ENCODE results near the gene ACP1.

ACP1 gene

GRCh38 chr2:264493-265468, at the start of gene ACP1:
TSS of gene ACP1 (plus strand) at chr2:264947. CDS start at chr2:264965, 18 bp downstream.
- DNase-seq (ENCODE audit: low spot score) = peak; percentile 94

GRCh38 chr2:216068-216467, 48.7 kb upstream of the ACP1 start:
- DNase-seq (ENCODE audit: low spot score) = no peak

GRCh38 chr2:223451-223850, 41.3 kb upstream of the ACP1 start:
- DNase-seq (ENCODE audit: low spot score) = no peak

GRCh38 chr2:223971-224760, 40.6 kb upstream of the ACP1 start:
- DNase-seq (ENCODE audit: low spot score) = no peak

- DNase-seq (ENCODE audit: low spot score) = no peak
Measured at GRCh38 chr2:228115-228514, 36.6 kb upstream of the ACP1 start.

- no peak for DNase-seq (ENCODE audit: low spot score)
Measured at GRCh38 chr2:228518-229278, 36.0 kb upstream of the ACP1 start.

- DNase-seq (ENCODE audit: low spot score) = no peak
Measured at GRCh38 chr2:231521-232185, 33.1 kb upstream of the ACP1 start.

GRCh38 chr2:233030-233429, 31.7 kb upstream of the ACP1 start:
- DNase-seq (ENCODE audit: low spot score) = no peak

- no peak for DNase-seq (ENCODE audit: low spot score)
Measured at GRCh38 chr2:234421-234820, 30.3 kb upstream of the ACP1 start.

- no peak for DNase-seq (ENCODE audit: low spot score)
Measured at GRCh38 chr2:236993-237539, 27.7 kb upstream of the ACP1 start.

- no peak for DNase-seq (ENCODE audit: low spot score)
Measured at GRCh38 chr2:237878-238277, 26.9 kb upstream of the ACP1 start.

- no peak for DNase-seq (ENCODE audit: low spot score)
Measured at GRCh38 chr2:238431-238830, 26.3 kb upstream of the ACP1 start.

- DNase-seq (ENCODE audit: low spot score) = no peak
Measured at GRCh38 chr2:238869-239268, 25.9 kb upstream of the ACP1 start.

GRCh38 chr2:244547-244946, 20.2 kb upstream of the ACP1 start:
- DNase-seq (ENCODE audit: low spot score) = no peak

- DNase-seq (ENCODE audit: low spot score) = no peak
Measured at GRCh38 chr2:246489-247144, 18.1 kb upstream of the ACP1 start.

GRCh38 chr2:248724-249123, 16.0 kb upstream of the ACP1 start:
- no peak for DNase-seq (ENCODE audit: low spot score)

GRCh38 chr2:249538-250042, 15.2 kb upstream of the ACP1 start:
- no peak for DNase-seq (ENCODE audit: low spot score)

GRCh38 chr2:252001-252602, 12.6 kb upstream of the ACP1 start:
- DNase-seq (ENCODE audit: low spot score) = no peak

- no peak for DNase-seq (ENCODE audit: low spot score)
Measured at GRCh38 chr2:253202-253638, 11.5 kb upstream of the ACP1 start.

GRCh38 chr2:254241-254640, 10.5 kb upstream of the ACP1 start:
- DNase-seq (ENCODE audit: low spot score) = no peak

Measured in left forelimb (tissue), 1 donor.